GM21717 (cell line): ENCODE data around the gene KIAA1671.
"Not testable (repeated sequence)": the region's sequence is repeated elsewhere in the genome, so short reads cannot be mapped to it uniquely, and the experiment has no call there.

Source experiments
- ATAC-seq: cut with Tn5 transposase; IDR thresholded peaks from one replicate; pipeline ENCODE4 v1.9.1; 2021; ENCODE audit warnings: mild to moderate bottlenecking, moderate library complexity; ENCODE audit not compliant: unreplicated experiment

Gene KIAA1671

DNA sequence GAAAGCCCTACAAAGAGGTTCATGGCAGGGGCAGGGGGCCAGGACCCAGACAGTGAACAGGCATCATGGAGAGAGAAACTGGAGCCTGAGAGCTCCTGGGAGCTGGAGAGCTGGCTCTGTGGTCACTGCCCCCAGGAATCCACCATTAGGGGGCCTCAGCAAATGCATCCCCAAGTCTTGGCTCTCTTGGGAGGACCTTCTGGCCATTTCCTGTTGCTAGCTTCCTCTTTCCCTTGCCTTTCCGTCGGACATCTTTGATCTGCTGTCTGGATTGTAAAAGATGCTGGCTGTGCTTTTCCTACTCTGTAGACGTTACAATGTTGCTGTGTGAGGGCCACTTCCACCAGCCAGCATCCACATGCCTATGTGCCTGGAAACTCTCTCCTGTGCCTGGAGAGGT is 259.8 kb downstream of the KIAA1671 start:
- ATAC-seq = no peak

GRCh38 chr22:25213221-25213620 is 260.7 kb downstream of the KIAA1671 start:
- no peak for ATAC-seq

DNA sequence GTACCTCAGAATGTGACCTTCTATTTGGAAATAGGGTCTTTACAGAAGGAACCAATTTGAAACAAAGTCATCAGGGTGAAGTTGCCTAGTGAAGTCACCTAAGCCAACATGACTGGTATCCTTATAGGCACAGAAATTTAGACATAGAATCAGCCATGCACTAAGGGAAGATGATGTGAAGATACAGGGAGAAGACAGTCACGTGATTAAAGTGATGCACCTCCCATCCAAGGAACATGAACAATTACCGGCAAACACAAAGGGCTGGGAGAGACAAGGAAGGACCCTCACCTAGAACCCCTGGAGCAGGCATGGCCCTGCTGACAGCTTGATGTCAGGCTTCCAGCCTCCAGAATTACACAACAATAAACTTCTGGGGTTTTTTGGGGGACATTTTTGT is 263.7 kb downstream of the KIAA1671 start:
- ATAC-seq = no peak

DNA sequence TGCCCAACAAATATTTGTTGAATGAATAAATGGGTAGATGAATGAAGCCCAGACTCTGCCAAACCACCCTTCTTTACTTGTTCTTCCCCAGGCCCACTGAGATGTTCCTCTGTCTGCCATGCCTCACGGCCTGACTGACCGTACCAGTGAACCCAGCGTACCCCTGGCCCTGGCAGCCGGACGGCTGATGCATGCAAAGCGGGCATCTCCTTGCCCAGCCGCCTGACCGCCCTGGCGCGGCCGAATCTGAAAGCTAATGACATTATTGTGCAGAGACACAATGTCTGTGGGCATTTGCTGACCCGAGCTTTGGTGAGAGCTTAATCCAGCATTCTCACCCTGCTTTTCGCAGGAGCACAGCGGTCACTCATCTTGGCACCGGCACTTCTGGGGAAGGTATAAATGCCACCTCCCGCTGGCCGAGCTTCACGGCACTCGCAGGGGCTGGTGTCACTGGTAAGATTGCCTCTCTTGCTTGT is 266.7 kb downstream of the KIAA1671 start, which contains the start of gene CRYBB2:
Gene CRYBB2 (plus strand): TSS at position 429 of the 479 bp plus-strand sequence. CDS start 1,791 bp downstream, outside the sequence.
- ATAC-seq = no peak

DNA sequence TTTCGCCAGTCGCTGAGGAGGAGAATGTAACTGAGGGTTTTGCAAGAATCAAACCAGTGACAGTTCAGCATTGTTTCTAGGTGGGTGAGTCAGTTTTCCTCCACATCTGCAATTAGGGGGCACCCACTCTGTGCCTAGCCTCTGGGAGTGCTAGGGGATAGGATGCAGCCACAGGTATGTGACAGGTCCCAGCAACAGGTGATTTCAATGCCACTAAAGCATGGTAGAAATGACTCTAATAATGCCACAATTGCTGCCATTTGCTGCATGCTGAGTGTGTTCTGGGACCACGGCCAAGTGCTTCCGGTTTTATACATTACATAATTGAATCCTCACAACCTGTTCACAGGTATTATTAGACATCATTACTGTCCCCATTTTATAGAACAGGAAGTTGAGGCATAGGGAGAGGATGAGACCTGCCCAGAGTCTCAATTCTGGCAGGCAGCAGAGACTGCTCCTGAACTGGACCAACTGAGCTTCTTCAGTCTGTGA is 267.5 kb downstream of the KIAA1671 start:
- ATAC-seq = no peak

GRCh38 chr22:25221790-25222189 is 269.3 kb downstream of the KIAA1671 start:
- no peak for ATAC-seq

GRCh38 chr22:25223269-25223850 is 270.8 kb downstream of the KIAA1671 start:
- no peak for ATAC-seq

- ATAC-seq = no peak
These were observed 276.3 kb downstream of the KIAA1671 start for GRCh38 chr22:25228822-25229221.

DNA sequence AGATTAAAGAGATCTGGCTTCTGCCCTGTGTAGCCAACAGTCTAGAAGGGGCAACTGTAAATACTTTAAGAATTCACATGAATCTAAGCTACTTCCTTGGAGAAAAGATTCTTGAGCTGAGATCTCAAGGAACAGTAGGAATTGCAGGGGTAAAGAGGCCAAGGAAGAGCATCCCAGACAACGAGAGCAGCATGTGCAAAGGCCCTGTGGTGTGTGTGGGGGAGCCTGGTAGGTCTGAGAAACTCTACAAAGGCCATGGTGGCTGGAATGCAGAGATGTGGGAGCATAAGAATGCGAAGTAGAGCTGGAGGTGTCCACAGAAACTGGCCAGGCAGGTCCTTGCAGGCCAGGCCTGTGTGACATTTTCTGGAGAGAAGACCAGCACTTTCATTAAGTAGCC is 278.2 kb downstream of the KIAA1671 start:
- not testable (repeated sequence) for ATAC-seq

GRCh38 chr22:25232301-25232700 is 279.8 kb downstream of the KIAA1671 start:
- ATAC-seq = no peak

GRCh38 chr22:25233706-25234105 is 281.2 kb downstream of the KIAA1671 start:
- not testable (repeated sequence) for ATAC-seq

GRCh38 chr22:25235547-25236290 is 283.2 kb downstream of the KIAA1671 start:
- ATAC-seq = no peak

- ATAC-seq = no peak
These were observed 283.9 kb downstream of the KIAA1671 start for GRCh38 chr22:25236417-25236816.

DNA sequence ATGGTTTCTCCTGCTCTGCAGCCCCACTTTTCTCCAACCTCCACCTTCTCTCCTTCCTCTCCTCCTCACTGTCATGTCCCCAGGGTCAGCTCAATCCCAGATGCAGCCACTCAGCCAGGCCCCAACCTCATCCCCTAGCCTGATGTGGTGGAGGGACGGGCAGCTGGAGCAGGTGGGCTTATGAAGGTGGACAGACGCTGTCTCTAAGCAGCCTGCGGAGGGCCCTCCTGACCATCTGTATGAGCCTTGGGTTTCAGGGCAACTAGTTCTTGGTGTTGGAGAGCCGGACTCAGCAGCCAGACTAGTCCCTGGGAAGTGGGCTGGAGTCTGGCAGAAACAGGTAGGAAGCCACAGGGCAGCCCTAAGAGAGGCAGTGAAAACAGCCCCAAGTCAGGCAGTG is 285.0 kb downstream of the KIAA1671 start:
- no peak for ATAC-seq

- not testable (repeated sequence) for ATAC-seq
These were observed 285.5 kb downstream of the KIAA1671 start for GRCh38 chr22:25238058-25238457.
